Measurements from ENCODE around the gene MEX3B. TPM values are rescaled to one million over a fixed set of nuclear protein-coding genes. Genes with fewer than 3 reads are reported as not detected.

MEX3B gene
- total RNA-seq, 1 donor from 2014 or later: 1.9 TPM

DNA sequence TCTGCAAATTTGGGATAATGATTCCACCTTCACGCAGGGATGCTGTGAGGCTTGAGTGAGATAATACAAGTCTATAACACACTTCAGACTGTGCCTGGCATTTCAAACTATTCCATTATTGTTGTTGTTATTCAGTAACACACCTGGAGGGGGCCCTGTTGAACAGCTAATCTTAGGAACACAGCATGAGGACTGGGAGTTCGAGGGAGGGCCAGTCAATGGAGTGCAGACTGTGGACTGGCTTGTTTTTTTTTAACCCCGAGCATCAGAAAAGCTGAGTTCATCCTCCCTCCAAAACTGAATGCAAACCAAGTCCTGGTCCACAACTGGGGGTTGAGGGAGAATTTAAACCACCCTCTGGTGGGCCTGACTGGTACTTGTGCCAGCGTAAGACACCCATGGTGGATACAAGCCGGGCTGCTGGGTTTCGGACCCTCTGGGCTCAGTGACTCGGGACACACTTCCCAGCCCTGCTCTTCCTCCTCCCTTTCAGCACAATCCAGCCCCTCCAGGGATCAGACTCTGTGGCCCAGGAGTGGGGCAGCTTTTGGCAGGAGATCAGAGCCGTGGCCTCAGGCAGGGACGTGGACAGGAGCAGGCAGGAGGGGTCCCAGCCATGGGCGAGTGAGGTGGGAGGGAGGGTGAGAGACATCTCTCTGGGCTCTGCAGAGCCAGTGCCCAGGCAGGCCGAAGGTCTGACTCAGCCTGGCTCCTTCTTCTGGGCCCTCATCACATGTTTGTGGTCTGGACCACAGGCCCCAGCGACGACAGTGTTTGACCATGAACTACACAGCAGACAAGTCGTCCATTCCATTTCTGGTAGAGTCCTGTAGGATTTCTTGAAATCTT lies 36.3 kb upstream of the MEX3B start:
- Histone ChIP-seq H3K4me3 (no peak overlapping the region), H3K27me3 (no peaks in the 10 kb centered on the region), H3K36me3 (no peaks in the 10 kb centered on the region), H3K9me3 (no peaks in the 10 kb centered on the region), H3K27ac (no peak overlapping the region), H3K4me1 (no peaks in the 10 kb centered on the region)
- TF ChIP-seq, protein P1, sequence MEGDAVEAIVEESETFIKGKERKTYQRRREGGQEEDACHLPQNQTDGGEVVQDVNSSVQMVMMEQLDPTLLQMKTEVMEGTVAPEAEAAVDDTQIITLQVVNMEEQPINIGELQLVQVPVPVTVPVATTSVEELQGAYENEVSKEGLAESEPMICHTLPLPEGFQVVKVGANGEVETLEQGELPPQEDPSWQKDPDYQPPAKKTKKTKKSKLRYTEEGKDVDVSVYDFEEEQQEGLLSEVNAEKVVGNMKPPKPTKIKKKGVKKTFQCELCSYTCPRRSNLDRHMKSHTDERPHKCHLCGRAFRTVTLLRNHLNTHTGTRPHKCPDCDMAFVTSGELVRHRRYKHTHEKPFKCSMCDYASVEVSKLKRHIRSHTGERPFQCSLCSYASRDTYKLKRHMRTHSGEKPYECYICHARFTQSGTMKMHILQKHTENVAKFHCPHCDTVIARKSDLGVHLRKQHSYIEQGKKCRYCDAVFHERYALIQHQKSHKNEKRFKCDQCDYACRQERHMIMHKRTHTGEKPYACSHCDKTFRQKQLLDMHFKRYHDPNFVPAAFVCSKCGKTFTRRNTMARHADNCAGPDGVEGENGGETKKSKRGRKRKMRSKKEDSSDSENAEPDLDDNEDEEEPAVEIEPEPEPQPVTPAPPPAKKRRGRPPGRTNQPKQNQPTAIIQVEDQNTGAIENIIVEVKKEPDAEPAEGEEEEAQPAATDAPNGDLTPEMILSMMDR (IDR thresholded peaks at IDR 0.05): no peak
- intact Hi-C loops (cut with DNase I): no loop called here
- DNase-seq (no peak), ATAC-seq (peak; percentile 39)

DNA sequence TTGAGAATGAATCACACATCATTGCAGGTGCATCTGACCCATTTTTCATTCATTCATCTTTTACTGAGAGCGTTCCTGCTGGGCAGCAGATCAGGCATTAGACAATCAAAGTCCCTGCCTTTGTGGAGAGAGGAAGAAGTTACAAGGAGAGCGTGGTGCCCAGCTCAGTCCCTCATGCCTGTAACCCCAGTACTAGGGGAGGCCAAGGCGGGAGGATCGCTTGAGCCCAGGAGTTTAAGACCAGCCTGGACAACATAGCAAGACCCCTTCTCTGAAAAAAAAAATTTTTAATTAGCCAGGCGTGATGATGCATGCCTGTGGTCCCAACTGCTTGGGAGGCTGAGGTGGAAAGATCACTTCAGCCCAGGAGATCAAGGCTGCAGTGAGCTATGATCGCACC lies 35.0 kb upstream of the MEX3B start:
- H3K4me3 ChIP-seq: no peak overlapping the region
- ATAC-seq: no peak
- H3K4me1 ChIP-seq: no peaks in the 10 kb centered on the region
- H3K9me3 ChIP-seq: no peaks in the 10 kb centered on the region
- no peak overlapping the region for H3K27ac ChIP-seq
- H3K36me3 ChIP-seq: no peaks in the 10 kb centered on the region
- TF ChIP-seq, protein P1 (IDR thresholded peaks at IDR 0.05): no peak
- DNase-seq: no peak
- H3K27me3 ChIP-seq: no peaks in the 10 kb centered on the region
- intact Hi-C loops (cut with DNase I): no loop called here

DNA sequence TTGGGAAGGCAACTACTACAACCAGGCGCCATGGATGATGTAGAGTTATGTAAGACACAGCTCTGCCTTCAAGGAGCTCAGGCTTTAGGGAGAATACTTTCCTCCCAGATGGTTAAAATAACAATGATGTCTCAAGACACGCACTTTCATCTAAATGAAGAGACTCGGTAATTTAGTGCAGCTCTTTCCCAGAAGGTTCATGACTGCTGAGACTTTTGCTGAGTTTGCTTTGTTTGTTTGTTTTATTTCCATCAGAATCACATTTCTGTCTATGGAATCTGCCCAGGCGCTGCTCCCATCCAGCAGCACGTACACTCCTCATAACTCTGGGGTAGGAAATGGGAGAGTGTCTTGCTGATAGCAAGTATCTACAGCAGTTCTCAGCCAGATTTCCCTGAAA lies 33.9 kb upstream of the MEX3B start:
- TF ChIP-seq, protein P1 (IDR thresholded peaks at IDR 0.05): no peak
- no peak for DNase-seq
- no peaks in the 10 kb centered on the region for H3K27me3 ChIP-seq
- no peaks in the 10 kb centered on the region for H3K4me1 ChIP-seq
- H3K36me3 ChIP-seq: no peaks in the 10 kb centered on the region
- no peak overlapping the region for H3K27ac ChIP-seq
- H3K4me3 ChIP-seq: no peak overlapping the region
- H3K9me3 ChIP-seq: no peaks in the 10 kb centered on the region
- intact Hi-C loops (cut with DNase I): no loop called here
- ATAC-seq: no peak

DNA sequence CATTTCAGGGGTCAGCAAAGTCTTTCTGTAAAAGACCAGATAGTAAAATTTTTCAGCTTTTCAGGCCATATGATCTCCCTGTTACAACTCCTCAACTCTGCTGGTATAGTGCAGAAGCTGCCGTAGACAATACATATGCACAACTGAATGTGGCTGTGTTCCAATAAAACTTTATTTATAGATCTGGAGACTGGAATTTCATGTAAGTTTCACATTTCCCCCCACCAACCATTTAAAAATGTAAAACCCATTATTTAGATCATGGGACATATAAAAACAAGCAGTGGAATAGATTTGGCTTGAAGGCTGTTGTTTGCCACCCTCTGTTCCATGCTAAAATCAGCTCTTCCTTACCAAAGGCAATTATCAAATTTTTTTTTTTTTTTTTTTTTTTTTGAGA lies 28.8 kb upstream of the MEX3B start:
- no peaks in the 10 kb centered on the region for H3K4me1 ChIP-seq
- no peaks in the 10 kb centered on the region for H3K9me3 ChIP-seq
- TF ChIP-seq, protein P1 (IDR thresholded peaks at IDR 0.05): no peak
- no peak for DNase-seq
- no peak overlapping the region for H3K4me3 ChIP-seq
- H3K27me3 ChIP-seq: no peaks in the 10 kb centered on the region
- ATAC-seq: no peak
- H3K36me3 ChIP-seq: no peaks in the 10 kb centered on the region
- intact Hi-C loops (cut with DNase I): no loop called here
- H3K27ac ChIP-seq: no peak overlapping the region

DNA sequence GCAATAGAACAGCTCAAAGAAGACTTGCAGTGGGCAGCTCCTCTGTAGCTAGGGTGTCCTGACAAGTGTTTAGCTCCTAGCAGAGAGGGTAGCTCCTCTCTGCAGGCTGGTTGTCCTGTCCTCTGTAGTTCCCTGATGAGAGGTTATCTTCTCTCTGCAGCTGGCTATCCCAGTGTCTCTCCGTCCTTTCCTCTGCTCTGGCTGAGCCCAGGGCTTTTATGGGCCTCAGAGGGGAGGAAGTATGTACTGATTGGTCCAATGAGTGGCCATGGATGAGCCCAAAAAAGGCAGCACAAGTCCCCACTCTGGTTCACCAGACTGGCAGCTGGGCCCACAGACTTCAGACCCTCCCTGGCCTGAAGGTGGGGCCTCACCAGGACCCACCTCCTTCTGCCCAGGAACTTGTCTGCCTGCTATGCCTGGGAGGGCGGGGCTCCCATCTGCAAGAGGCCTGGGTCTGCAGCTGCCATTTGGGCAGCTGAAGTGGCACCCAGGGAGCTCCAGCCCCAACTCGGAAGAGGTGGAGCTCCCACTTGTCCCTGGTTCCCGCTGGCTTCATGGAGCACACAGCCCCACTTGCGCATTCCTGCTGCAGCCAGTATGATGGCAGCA lies 27.2 kb upstream of the MEX3B start:
- intact Hi-C loops (cut with DNase I): no loop called here
- H3K4me1 ChIP-seq: no peaks in the 10 kb centered on the region
- no peak for DNase-seq
- no peaks in the 10 kb centered on the region for H3K27me3 ChIP-seq
- no peak for ATAC-seq
- H3K4me3 ChIP-seq: no peak overlapping the region
- no peak overlapping the region for H3K27ac ChIP-seq
- TF ChIP-seq, protein P1 (IDR thresholded peaks at IDR 0.05): no peak
- no peaks in the 10 kb centered on the region for H3K36me3 ChIP-seq
- no peaks in the 10 kb centered on the region for H3K9me3 ChIP-seq
